Mesenchymal stem cell (in vitro differentiated cells and primary cell): Measurements from ENCODE around the gene MMS19.

Experiments
- DNase-seq: peaks from one replicate; pipeline ENCODE4 v3.0.0-alpha.2; 2013
- H2AFZ ChIP-seq: one replicate; pipeline ENCODE4 v1.6.1; 2013; ENCODE audit warnings: low read depth, mild to moderate bottlenecking, control low read depth, inconsistent platforms, low read length, moderate library complexity
- H2AK5ac ChIP-seq: 2 replicates; pipeline ENCODE4 v1.6.1; 2013; ENCODE audit warnings: low read length, moderate library complexity, mild to moderate bottlenecking, inconsistent platforms; ENCODE audit not compliant: severe bottlenecking
- H2BK120ac ChIP-seq: one replicate; pipeline ENCODE4 v1.6.1; 2013; ENCODE audit warnings: low read depth, mild to moderate bottlenecking, inconsistent platforms, low read length, moderate library complexity
- H2BK12ac ChIP-seq, 2 experiments: one replicate each; pipeline ENCODE4 v1.6.1; 2013; ENCODE audit warnings: inconsistent platforms in 2 of 2, low read length in 2 of 2, mild to moderate bottlenecking in 2 of 2, moderate library complexity in 2 of 2, control low read depth in 1 of 2
- H2BK15ac ChIP-seq: one replicate; pipeline ENCODE4 v1.6.1; 2013; ENCODE audit warnings: mild to moderate bottlenecking, low read depth, inconsistent platforms; ENCODE audit not compliant: poor library complexity, severe bottlenecking
- H2BK5ac ChIP-seq: 2 replicates; pipeline ENCODE4 v1.6.1; 2013; ENCODE audit warnings: low read depth, mild to moderate bottlenecking, low read length, control low read depth, inconsistent platforms; ENCODE audit not compliant: poor library complexity, severe bottlenecking
- H3K14ac ChIP-seq, 2 experiments: one replicate each; pipeline ENCODE4 v1.6.1; 2013; ENCODE audit warnings: inconsistent platforms in 2 of 2, low read length in 2 of 2, control low read depth in 1 of 2, mild to moderate bottlenecking in 1 of 2, moderate library complexity in 1 of 2
- H3K18ac ChIP-seq, 2 experiments: one replicate each; pipeline ENCODE4 v1.6.1; 2013; ENCODE audit warnings: inconsistent platforms in 2 of 2, low read length in 2 of 2, control low read depth in 1 of 2, low read depth in 1 of 2, mild to moderate bottlenecking in 1 of 2
- H3K23ac ChIP-seq, 2 experiments: one replicate each; pipeline ENCODE4 v1.6.1; 2013; ENCODE audit warnings: inconsistent platforms in 2 of 2, low read length in 2 of 2, mild to moderate bottlenecking in 2 of 2, moderate library complexity in 2 of 2, control low read depth in 1 of 2
- H3K27ac ChIP-seq: 2 replicates; pipeline ENCODE4 v1.5.1; 2013; ENCODE audit warnings: mild to moderate bottlenecking, moderate library complexity, low read length, control low read depth, inconsistent platforms; ENCODE audit not compliant: poor library complexity, severe bottlenecking
- H3K27me3 ChIP-seq, 2 experiments: 2 replicates each; pipeline versions ENCODE4 v1.6.1 to v1.7.0; 2013; ENCODE audit warnings: low read length in 2 of 2, mild to moderate bottlenecking in 2 of 2, moderate library complexity in 2 of 2, control low read depth in 1 of 2, inconsistent platforms in 1 of 2; ENCODE audit not compliant: control insufficient read depth in 1 of 2, insufficient read depth in 1 of 2
- H3K36me3 ChIP-seq, 2 experiments: 2 replicates each; pipeline versions ENCODE4 v1.6.1 to v1.7.0; 2013; ENCODE audit warnings: low read length in 2 of 2, control low read depth in 1 of 2, inconsistent platforms in 1 of 2, low read depth in 1 of 2, mild to moderate bottlenecking in 1 of 2; ENCODE audit not compliant: insufficient read depth in 2 of 2, control insufficient read depth in 1 of 2
- H3K4ac ChIP-seq, 2 experiments: one replicate each; pipeline ENCODE4 v1.6.1; 2013; ENCODE audit warnings: inconsistent platforms in 2 of 2, low read length in 2 of 2, mild to moderate bottlenecking in 2 of 2, moderate library complexity in 2 of 2, control low read depth in 1 of 2, low read depth in 1 of 2
- H3K4me1 ChIP-seq: 2 replicates; pipeline ENCODE4 v1.6.1; 2013; ENCODE audit warnings: low read depth, low read length, control low read depth; ENCODE audit not compliant: control insufficient read depth, insufficient read depth
- H3K4me2 ChIP-seq: 2 replicates; pipeline ENCODE4 v1.6.1; 2013; ENCODE audit warnings: low read length, mild to moderate bottlenecking, inconsistent platforms; ENCODE audit not compliant: poor library complexity, severe bottlenecking
- H3K4me3 ChIP-seq, 2 experiments: 2 replicates each; pipeline versions ENCODE4 v1.5.1 to v1.7.0; 2013; ENCODE audit warnings: low read length in 2 of 2, mild to moderate bottlenecking in 2 of 2, control low read depth in 1 of 2, low read depth in 1 of 2; ENCODE audit not compliant: insufficient read depth in 1 of 2
- H3K79me1 ChIP-seq: replicated peaks from 2 replicates; pipeline ENCODE4 v1.6.1; 2013; ENCODE audit warnings: mild to moderate bottlenecking, control low read depth, low read length, inconsistent platforms; ENCODE audit not compliant: poor library complexity, severe bottlenecking
- H3K9ac ChIP-seq: 2 replicates; pipeline ENCODE4 v1.7.0; 2013; ENCODE audit warnings: mild to moderate bottlenecking, low read length, moderate library complexity
- H3K9me3 ChIP-seq: 2 replicates; pipeline ENCODE4 v1.7.0; 2013; ENCODE audit warnings: mild to moderate bottlenecking, low read length; ENCODE audit not compliant: control insufficient read depth
- H4K8ac ChIP-seq: one replicate; pipeline ENCODE4 v1.6.1; 2013; ENCODE audit warnings: inconsistent platforms, mild to moderate bottlenecking, low read length, moderate library complexity
- H4K91ac ChIP-seq: one replicate; pipeline ENCODE4 v1.6.1; 2013; ENCODE audit warnings: mild to moderate bottlenecking, low read length, inconsistent platforms
- WGBS: methylation state at CpG from one replicate; pipeline ENCODE4 v1.1.7; 2013; ENCODE audit warnings: mixed read lengths; 5-methylcytosine and 5-hydroxymethylcytosine counted together

MMS19 gene

GRCh38 chr10:97499561-97500296 is 1.5 kb upstream of the MMS19 start:
- Histone ChIP-seq H3K9me3 (no peaks in the 10 kb centered on the region), H3K23ac (peak overlapping the region in 1 of 2 experiments; percentile 23), H2BK15ac (peak overlapping the region; percentile 52), H3K9ac (peak overlapping the region; percentile 87), H2BK120ac (peak overlapping the region; percentile 97), H2BK12ac (peak overlapping the region; percentile 25 to 95), H3K79me1 (peaks cover 12% of the 10 kb centered on the region), H2BK5ac (peak overlapping the region; percentile 46), H4K8ac (no peak overlapping the region), H3K36me3 (peaks cover 4 to 13% of the 10 kb centered on the region in 2 experiments), H3K27me3 (no peaks in the 10 kb centered on the region), H3K14ac (no peak overlapping the region), H3K18ac (peak overlapping the region; percentile 96 to 97), H2AFZ (no peak overlapping the region), H3K4ac (peak overlapping the region in 1 of 2 experiments; percentile 35), H3K27ac (peak overlapping the region; percentile 83), H3K4me2 (peak overlapping the region; percentile 71), H2AK5ac (no peak overlapping the region), H4K91ac (no peak overlapping the region), H3K4me1 (peaks cover 20% of the 10 kb centered on the region), H3K4me3 (peak overlapping the region; percentile 88 to 96)
- DNase-seq = peak; percentile 66
- WGBS = under 1% methylated on average over 41 of the region's 41 CpGs

- under 1% methylated on average over 55 of the region's 66 CpGs for WGBS
- H3K14ac ChIP-seq = peak within 1 kb of the TSS; percentile 23 to 100
- H3K9ac ChIP-seq = peak within 1 kb of the TSS; percentile 89
- H3K4me3 ChIP-seq = peak within 1 kb of the TSS; percentile 88 to 100
- peak within 1 kb of the TSS; percentile 87 for H4K91ac ChIP-seq
- peak within 1 kb of the TSS; percentile 81 to 99 for H3K23ac ChIP-seq
- peak within 1 kb of the TSS; percentile 96 for H3K27ac ChIP-seq
- peak within 1 kb of the TSS; percentile 96 to 99 for H3K18ac ChIP-seq
- peak within 1 kb of the TSS; percentile 73 for H2BK15ac ChIP-seq
- no peaks in the 10 kb centered on the region for H3K27me3 ChIP-seq
- peak within 1 kb of the TSS in 1 of 2 experiments; percentile 99 for H2BK12ac ChIP-seq
- peak within 1 kb of the TSS; percentile 99 for H3K4me2 ChIP-seq
- peaks cover 4 to 10% of the 10 kb centered on the region in 2 experiments for H3K36me3 ChIP-seq
- peak within 1 kb of the TSS; percentile 97 for H2BK120ac ChIP-seq
- peaks cover 7% of the 10 kb centered on the region for H3K79me1 ChIP-seq
- peak within 1 kb of the TSS; percentile 60 to 100 for H3K4ac ChIP-seq
- H2AK5ac ChIP-seq = peak within 1 kb of the TSS; percentile 82
- peak within 1 kb of the TSS; percentile 98 for H2AFZ ChIP-seq
- no peaks in the 10 kb centered on the region for H3K9me3 ChIP-seq
- H2BK5ac ChIP-seq = peak within 1 kb of the TSS; percentile 97
- peaks cover 20% of the 10 kb centered on the region for H3K4me1 ChIP-seq
- H4K8ac ChIP-seq = peak within 1 kb of the TSS; percentile 96
- DNase-seq = peak; percentile 72
Observed at GRCh38 chr10:97498841-97499560, 779 bp upstream of the MMS19 start, which contains the start of gene UBTD1. Gene UBTD1, plus strand, starts transcription at chr10:97498924. Its CDS starts 280 bp downstream, at chr10:97499204.

GRCh38 chr10:97497572-97498075 is 598 bp downstream of the MMS19 start:
- peak; percentile 88 for DNase-seq
- Histone ChIP-seq H3K18ac (peak overlapping the region; percentile 95 to 99), H3K23ac (no peak overlapping the region), H2AK5ac (peak overlapping the region; percentile 82), H2BK5ac (no peak overlapping the region), H3K9me3 (no peaks in the 10 kb centered on the region), H4K91ac (no peak overlapping the region), H2AFZ (peak overlapping the region; percentile 98), H3K79me1 (peaks cover 5% of the 10 kb centered on the region), H3K4me1 (peaks cover 23% of the 10 kb centered on the region), H3K27ac (peak overlapping the region; percentile 96), H4K8ac (peak overlapping the region; percentile 96), H3K36me3 (peaks cover 5 to 11% of the 10 kb centered on the region in 2 experiments), H3K4me3 (peak overlapping the region; percentile 87 to 100), H3K9ac (peak overlapping the region; percentile 89), H3K4me2 (peak overlapping the region; percentile 99), H3K14ac (peak overlapping the region in 1 of 2 experiments; percentile 100), H3K4ac (peak overlapping the region; percentile 55 to 100), H2BK120ac (no peak overlapping the region), H3K27me3 (no peaks in the 10 kb centered on the region), H2BK15ac (no peak overlapping the region), H2BK12ac (peak overlapping the region in 1 of 2 experiments; percentile 81)
- WGBS = 3% methylated on average over 14 of the region's 22 CpGs
